Measurements from ENCODE around the gene CCDC27. TPM values are rescaled to one million over a fixed set of nuclear protein-coding genes. Genes with fewer than 3 reads are reported as not detected.

Gene CCDC27
- total RNA-seq, 1 donor from 2014 or later = not detected

GRCh38 chr1:3740042-3740441 lies 12.2 kb upstream of the CCDC27 start:
- peaks cover 8% of the 10 kb centered on the region for H3K36me3 Mint-ChIP-seq (ENCODE audit: low read depth, unreplicated experiment)
- no peak overlapping the region for H3K9ac ChIP-seq (ENCODE audit: low read length)

GRCh38 chr1:3740752-3741151 lies 11.5 kb upstream of the CCDC27 start:
- Histone ChIP-seq H3K4me1 (ENCODE audit: insufficient read depth, low read length) (no peaks in the 10 kb centered on the region), H3K4me2 (ENCODE audit: low read length) (no peak overlapping the region), H3K36me3 (ENCODE audit: insufficient read depth, low read length) (peaks cover 7% of the 10 kb centered on the region), H3K27ac (ENCODE audit: low read depth, low read length) (no peak overlapping the region), H4K20me1 (ENCODE audit: insufficient read depth, low read length) (peaks cover 31% of the 10 kb centered on the region), H3K4me3 (ENCODE audit: insufficient read depth, low read depth, low read length) (no peak overlapping the region), H2AFZ (ENCODE audit: low read depth, low read length) (no peak overlapping the region), H3K27me3 (ENCODE audit: insufficient read depth, low read length) (no peaks in the 10 kb centered on the region), H3K79me2 (ENCODE audit: insufficient read depth, low read length) (peaks cover 3% of the 10 kb centered on the region), H3K9ac (ENCODE audit: low read length) (no peak overlapping the region), H3K9me3 (ENCODE audit: insufficient read depth, low read depth, low read length) (no peaks in the 10 kb centered on the region)
- FAIRE-seq = no peak
- Mint-ChIP-seq H3K9me3 (ENCODE audit: unreplicated experiment) (no peaks in the 10 kb centered on the region), H3K27ac (ENCODE audit: unreplicated experiment) (no peak overlapping the region), H3K36me3 (ENCODE audit: low read depth, unreplicated experiment) (peaks cover 8% of the 10 kb centered on the region), H3K4me1 (ENCODE audit: low read depth, unreplicated experiment) (no peaks in the 10 kb centered on the region), H3K27me3 (ENCODE audit: low read depth, unreplicated experiment) (no peaks in the 10 kb centered on the region), H3K4me3 (ENCODE audit: unreplicated experiment) (no peak overlapping the region)
- no peak for DNase-seq (ENCODE audit: low read depth)
- no peak for TF ChIP-seq CTCF (IDR thresholded peaks at IDR 0.05; ENCODE audit: insufficient read depth, low read depth, low read length)
- TF ChIP-seq EZH2 (IDR thresholded peaks at IDR 0.05; ENCODE audit: insufficient read depth, low read length) = no peak

More at GRCh38 chr1:3740042-3740441, 12.2 kb upstream of the CCDC27 start:
- Histone ChIP-seq H3K36me3 (ENCODE audit: insufficient read depth, low read length) (peaks cover 7% of the 10 kb centered on the region), H3K27ac (ENCODE audit: low read depth, low read length) (no peak overlapping the region), H3K4me1 (ENCODE audit: insufficient read depth, low read length) (no peaks in the 10 kb centered on the region), H4K20me1 (ENCODE audit: insufficient read depth, low read length) (peaks cover 24% of the 10 kb centered on the region), H2AFZ (ENCODE audit: low read depth, low read length) (no peak overlapping the region), H3K4me3 (ENCODE audit: insufficient read depth, low read depth, low read length) (no peak overlapping the region), H3K9me3 (ENCODE audit: insufficient read depth, low read depth, low read length) (no peaks in the 10 kb centered on the region), H3K27me3 (ENCODE audit: insufficient read depth, low read length) (no peaks in the 10 kb centered on the region), H3K4me2 (ENCODE audit: low read length) (no peak overlapping the region), H3K79me2 (ENCODE audit: insufficient read depth, low read length) (no peaks in the 10 kb centered on the region)
- no peaks in the 10 kb centered on the region for H3K4me1 Mint-ChIP-seq (ENCODE audit: low read depth, unreplicated experiment)
- H3K4me3 Mint-ChIP-seq (ENCODE audit: unreplicated experiment) = no peak overlapping the region
- H3K9me3 Mint-ChIP-seq (ENCODE audit: unreplicated experiment) = no peaks in the 10 kb centered on the region
- no peak overlapping the region for H3K27ac Mint-ChIP-seq (ENCODE audit: unreplicated experiment)
- TF ChIP-seq EZH2 (IDR thresholded peaks at IDR 0.05; ENCODE audit: insufficient read depth, low read length) = no peak
- no peak for DNase-seq (ENCODE audit: low read depth)
- no peaks in the 10 kb centered on the region for H3K27me3 Mint-ChIP-seq (ENCODE audit: low read depth, unreplicated experiment)
- no peak for FAIRE-seq

- no peak overlapping the region for H3K9ac ChIP-seq (ENCODE audit: low read length)
- DNase-seq (ENCODE audit: low read depth) (no peak), FAIRE-seq (no peak)
- no peaks in the 10 kb centered on the region for H3K9me3 ChIP-seq (ENCODE audit: insufficient read depth, low read depth, low read length)
- H3K27me3 ChIP-seq (ENCODE audit: insufficient read depth, low read length) = no peaks in the 10 kb centered on the region
- H3K36me3 Mint-ChIP-seq (ENCODE audit: low read depth, unreplicated experiment) = peaks cover 10% of the 10 kb centered on the region
- no peak overlapping the region for H3K4me3 ChIP-seq (ENCODE audit: insufficient read depth, low read depth, low read length)
- no peaks in the 10 kb centered on the region for H3K9me3 Mint-ChIP-seq (ENCODE audit: unreplicated experiment)
- no peaks in the 10 kb centered on the region for H3K27me3 Mint-ChIP-seq (ENCODE audit: low read depth, unreplicated experiment)
- peaks cover 3% of the 10 kb centered on the region for H3K4me1 ChIP-seq (ENCODE audit: insufficient read depth, low read length)
- no peaks in the 10 kb centered on the region for H3K4me1 Mint-ChIP-seq (ENCODE audit: low read depth, unreplicated experiment)
- H3K36me3 ChIP-seq (ENCODE audit: insufficient read depth, low read length) = peaks cover 7% of the 10 kb centered on the region
- no peak overlapping the region for H3K4me3 Mint-ChIP-seq (ENCODE audit: unreplicated experiment)
- no peak overlapping the region for H3K27ac Mint-ChIP-seq (ENCODE audit: unreplicated experiment)
- H3K79me2 ChIP-seq (ENCODE audit: insufficient read depth, low read length) = peaks cover 3% of the 10 kb centered on the region
- H4K20me1 ChIP-seq (ENCODE audit: insufficient read depth, low read length) = peaks cover 37% of the 10 kb centered on the region
- TF ChIP-seq CTCF (IDR thresholded peaks at IDR 0.05; ENCODE audit: insufficient read depth, low read depth, low read length) (no peak), EZH2 (IDR thresholded peaks at IDR 0.05; ENCODE audit: insufficient read depth, low read length) (no peak)
- no peak overlapping the region for H3K4me2 ChIP-seq (ENCODE audit: low read length)
- no peak overlapping the region for H2AFZ ChIP-seq (ENCODE audit: low read depth, low read length)
- H3K27ac ChIP-seq (ENCODE audit: low read depth, low read length) = no peak overlapping the region
Observed at GRCh38 chr1:3741566-3742438, 10.4 kb upstream of the CCDC27 start.
